ENCODE measurements around the gene WBP2. TPM values are rescaled to one million over a fixed set of nuclear protein-coding genes. Genes with fewer than 3 reads are reported as not detected.

The WBP2 gene
- total and polyA plus RNA-seq, 10 of the 15 experiments (the other 5 are each of a cell fraction or from before 2014, with no cell fraction given), result 1.5 to 57.3 (median 27.5) TPM

DNA sequence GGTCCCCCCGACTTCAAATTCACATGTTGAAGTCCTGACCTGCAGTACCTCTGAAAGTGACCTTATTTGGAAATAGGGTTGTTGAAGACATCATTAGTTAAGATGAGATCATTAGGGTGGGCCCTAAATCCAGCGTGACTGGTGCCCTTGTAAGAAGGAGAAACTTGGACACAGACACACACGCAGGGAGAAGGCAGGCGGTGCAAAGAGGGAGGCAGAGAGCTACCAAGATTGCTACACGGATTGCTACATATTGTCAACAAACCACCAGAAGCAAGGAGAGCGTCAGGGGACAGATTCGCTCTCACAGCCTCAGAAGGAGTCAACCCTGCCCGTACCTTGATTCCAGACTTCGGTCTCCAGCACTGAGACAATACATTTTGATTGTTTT lies 6.8 kb upstream of the WBP2 start:
- SMC1A ChIA-PET (ENCODE audit: uncharacterized antibody, unreplicated experiment), result interaction anchor here (0.7 to 1.4 kb wide), 5 partner anchors 12 to 98 kb away, joined by 3 to 4 read pairs (median 3); partner anchors contain the start of gene TRIM47
- CTCF ChIA-PET, result interaction anchor here (0.7 to 9.4 kb wide), 14 partner anchors 9 to 109 kb away, joined by 3 to 117 read pairs (median 6); partner anchors contain the start of genes GALK1, MRPL38, TRIM47 and TRIM65
- H3K4me2 ChIP-seq (ENCODE audit: control insufficient read depth, insufficient read depth), result no peak overlapping the region
- no peak for DNase-seq (ENCODE audit: low read depth, low spot score)
- RAD21 ChIA-PET (ENCODE audit: unreplicated experiment), result no interaction called here
- H3K4me3 ChIP-seq, result no peak overlapping the region
- BruUV-seq (replicated peaks), result no TSS peak
- no peak overlapping the region for H3K9ac ChIP-seq (ENCODE audit: control insufficient read depth, insufficient read depth, low read length)
- H2AFZ ChIP-seq (ENCODE audit: control insufficient read depth, low read depth, low read length), result no peak overlapping the region
- in situ Hi-C loops (cut with MboI) (no loop called here), intact Hi-C loops (cut with micrococcal nuclease; ENCODE audit: unreplicated experiment) (no loop called here)
- no peaks in the 10 kb centered on the region for H3K79me2 ChIP-seq (ENCODE audit: control insufficient read depth, insufficient read depth, low read length)
- no peak for ATAC-seq
- H3K27ac ChIP-seq (ENCODE audit: control insufficient read depth, insufficient read depth), result no peak overlapping the region
- no peaks in the 10 kb centered on the region for H4K20me1 ChIP-seq (ENCODE audit: control insufficient read depth, insufficient read depth)
- no peaks in the 10 kb centered on the region for H3K9me3 ChIP-seq (replicated peaks; ENCODE audit: control insufficient read depth, insufficient read depth, low read length)
- H3K27me3 ChIP-seq (replicated peaks in 1 of 2; ENCODE audit: control insufficient read depth in 2 of 2, insufficient read depth in 2 of 2, low read length in 1 of 2), result no peaks in the 10 kb centered on the region
- no peak for FAIRE-seq
- peaks cover 33% of the 10 kb centered on the region for H3K4me1 ChIP-seq (ENCODE audit: control insufficient read depth, insufficient read depth, low read length)
- no peak for TF ChIP-seq GABPA (IDR thresholded peaks at IDR 0.05; ENCODE audit: low read depth)
- TF ChIP-seq, protein P1, sequence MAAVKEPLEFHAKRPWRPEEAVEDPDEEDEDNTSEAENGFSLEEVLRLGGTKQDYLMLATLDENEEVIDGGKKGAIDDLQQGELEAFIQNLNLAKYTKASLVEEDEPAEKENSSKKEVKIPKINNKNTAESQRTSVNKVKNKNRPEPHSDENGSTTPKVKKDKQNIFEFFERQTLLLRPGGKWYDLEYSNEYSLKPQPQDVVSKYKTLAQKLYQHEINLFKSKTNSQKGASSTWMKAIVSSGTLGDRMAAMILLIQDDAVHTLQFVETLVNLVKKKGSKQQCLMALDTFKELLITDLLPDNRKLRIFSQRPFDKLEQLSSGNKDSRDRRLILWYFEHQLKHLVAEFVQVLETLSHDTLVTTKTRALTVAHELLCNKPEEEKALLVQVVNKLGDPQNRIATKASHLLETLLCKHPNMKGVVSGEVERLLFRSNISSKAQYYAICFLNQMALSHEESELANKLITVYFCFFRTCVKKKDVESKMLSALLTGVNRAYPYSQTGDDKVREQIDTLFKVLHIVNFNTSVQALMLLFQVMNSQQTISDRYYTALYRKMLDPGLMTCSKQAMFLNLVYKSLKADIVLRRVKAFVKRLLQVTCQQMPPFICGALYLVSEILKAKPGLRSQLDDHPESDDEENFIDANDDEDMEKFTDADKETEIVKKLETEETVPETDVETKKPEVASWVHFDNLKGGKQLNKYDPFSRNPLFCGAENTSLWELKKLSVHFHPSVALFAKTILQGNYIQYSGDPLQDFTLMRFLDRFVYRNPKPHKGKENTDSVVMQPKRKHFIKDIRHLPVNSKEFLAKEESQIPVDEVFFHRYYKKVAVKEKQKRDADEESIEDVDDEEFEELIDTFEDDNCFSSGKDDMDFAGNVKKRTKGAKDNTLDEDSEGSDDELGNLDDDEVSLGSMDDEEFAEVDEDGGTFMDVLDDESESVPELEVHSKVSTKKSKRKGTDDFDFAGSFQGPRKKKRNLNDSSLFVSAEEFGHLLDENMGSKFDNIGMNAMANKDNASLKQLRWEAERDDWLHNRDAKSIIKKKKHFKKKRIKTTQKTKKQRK (IDR thresholded peaks at IDR 0.05; ENCODE audit: low read depth, low read length), result no peak
- TF ChIP-seq NR2F1 (conservative IDR thresholded peaks at IDR 0.05), result no peak
- TF ChIP-seq, protein P2, sequence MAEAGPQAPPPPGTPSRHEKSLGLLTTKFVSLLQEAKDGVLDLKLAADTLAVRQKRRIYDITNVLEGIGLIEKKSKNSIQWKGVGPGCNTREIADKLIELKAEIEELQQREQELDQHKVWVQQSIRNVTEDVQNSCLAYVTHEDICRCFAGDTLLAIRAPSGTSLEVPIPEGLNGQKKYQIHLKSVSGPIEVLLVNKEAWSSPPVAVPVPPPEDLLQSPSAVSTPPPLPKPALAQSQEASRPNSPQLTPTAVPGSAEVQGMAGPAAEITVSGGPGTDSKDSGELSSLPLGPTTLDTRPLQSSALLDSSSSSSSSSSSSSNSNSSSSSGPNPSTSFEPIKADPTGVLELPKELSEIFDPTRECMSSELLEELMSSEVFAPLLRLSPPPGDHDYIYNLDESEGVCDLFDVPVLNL (IDR thresholded peaks at IDR 0.05; ENCODE audit: low read depth, low read length), result no peak
- TF ChIP-seq DPF2 (IDR thresholded peaks at IDR 0.05), result no peak
- TF ChIP-seq SIN3A (IDR thresholded peaks at IDR 0.05; ENCODE audit: low read depth, low read length), result no peak
- no peak for TF ChIP-seq NFYB (IDR thresholded peaks at IDR 0.05; ENCODE audit: insufficient read depth, low read depth, low read length)
- TF ChIP-seq REST (IDR thresholded peaks at IDR 0.05; ENCODE audit: low read depth, low read length), result no peak
- TF ChIP-seq ZZZ3 (IDR thresholded peaks at IDR 0.05; ENCODE audit: control insufficient read depth, insufficient read length, low read depth), result no peak
- no peak for TF ChIP-seq RAD21 (IDR thresholded peaks at IDR 0.05; ENCODE audit: insufficient read depth, low read depth, low read length)
- no peak for TF ChIP-seq ZNF24 (IDR thresholded peaks at IDR 0.05)
- TF ChIP-seq EED (IDR thresholded peaks at IDR 0.05; ENCODE audit: low read depth), result no peak
- no peak for TF ChIP-seq ZBED1 (IDR thresholded peaks at IDR 0.05; ENCODE audit: borderline replicate concordance)
- TF ChIP-seq BHLHE40 (IDR thresholded peaks at IDR 0.05; ENCODE audit: borderline replicate concordance in 1 of 2, low read depth in 2 of 2, low read length in 1 of 2), result no peak
- 78% methylated on average over 9 of the region's 9 CpGs for WGBS (ENCODE audit: insufficient coverage, insufficient replicate concordance, low lambda C conversion rate, missing lambda C conversion rate)
- POLR2A ChIA-PET, result interaction anchor here (1.1 to 5.1 kb wide), 3 partner anchors 14 to 83 kb away, joined by 3 to 39 read pairs (median 3); partner anchors contain the start of gene UNC13D
- H3K36me3 ChIP-seq (ENCODE audit: control insufficient read depth in 2 of 2, insufficient read depth in 2 of 2, low read length in 1 of 2), result no peaks in the 10 kb centered on the region

Measured in GM12878 (cell line).